Naive B cell (primary cell): ENCODE measurements around the gene SSBP4. TPM values are rescaled to one million over a fixed set of nuclear protein-coding genes. Genes with fewer than 3 reads are reported as not detected.

Experiments
- ATAC-seq, 2 donors: fragments of 150-1000 bp; cut with Tn5 transposase; 2 replicates each; pipeline ENCODE4 v1.10.0; 2021; ENCODE audit warnings: low read depth in 2 of 2, mild to moderate bottlenecking in 2 of 2, moderate library complexity in 2 of 2
- DNase-seq: peaks from one replicate; pipeline ENCODE4 v3.0.0; 2022
- H3K27ac Mint-ChIP-seq, 6 donors: one replicate each; pipeline ENCODE4 v1.8.0; 2020 to 2022; ENCODE audit warnings: mild to moderate bottlenecking in 6 of 6, mixed read lengths in 6 of 6, moderate library complexity in 5 of 6, inconsistent platforms in 2 of 6
- H3K27me3 Mint-ChIP-seq, 3 donors: one replicate each; pipeline ENCODE4 v1.8.0; 2021 to 2022; ENCODE audit warnings: mixed read lengths in 3 of 3, mild to moderate bottlenecking in 1 of 3
- H3K36me3 Mint-ChIP-seq, 2 donors: one replicate each; pipeline ENCODE4 v1.8.0; 2020 to 2022; ENCODE audit warnings: mixed read lengths in 2 of 2, inconsistent platforms in 1 of 2, mild to moderate bottlenecking in 1 of 2
- H3K4me1 Mint-ChIP-seq, 3 donors: one replicate each; pipeline ENCODE4 v1.8.0; 2020 to 2022; ENCODE audit warnings: mixed read lengths in 3 of 3, inconsistent platforms in 1 of 3, mild to moderate bottlenecking in 1 of 3, moderate library complexity in 1 of 3
- H3K4me3 Mint-ChIP-seq, 8 donors: one replicate each; pipeline ENCODE4 v1.8.0; 2020 to 2022; ENCODE audit warnings: mild to moderate bottlenecking in 8 of 8, mixed read lengths in 8 of 8, moderate library complexity in 8 of 8, inconsistent platforms in 2 of 8
- H3K9me3 Mint-ChIP-seq, 7 donors: one replicate each; pipeline ENCODE4 v1.8.0; 2020 to 2022; ENCODE audit warnings: mixed read lengths in 7 of 7, mild to moderate bottlenecking in 5 of 7, inconsistent platforms in 2 of 7, moderate library complexity in 1 of 7
- polyA plus RNA-seq, 6 donors: library from polyadenylated mRNA; unstranded; fragments of 300-500 nt; fragmentation: Illumina TruSeq; gene quantifications; one replicate each; pipeline ENCODE4 v1.2.3, GENCODE V29; 2021; ENCODE audit warnings: low read depth in 6 of 6

The SSBP4 gene
- polyA plus RNA-seq, 6 donors from 2014 or later = 54.7 to 78.0 (median 61.8) TPM

GRCh38 chr19:18426416-18426767 is 7.2 kb downstream of the SSBP4 start:
- H3K4me1 Mint-ChIP-seq = peaks cover 26 to 48% (median 35%) of the 10 kb centered on the region in 3 donors
- no peak overlapping the region for H3K4me3 Mint-ChIP-seq
- peak overlapping the region in 2 of 6 donors; percentile 7 to 51 for H3K27ac Mint-ChIP-seq
- H3K9me3 Mint-ChIP-seq = no peaks in the 10 kb centered on the region
- DNase-seq (no peak), ATAC-seq (no peak)
- no peaks in the 10 kb centered on the region for H3K36me3 Mint-ChIP-seq
- H3K27me3 Mint-ChIP-seq = no peaks in the 10 kb centered on the region

DNA sequence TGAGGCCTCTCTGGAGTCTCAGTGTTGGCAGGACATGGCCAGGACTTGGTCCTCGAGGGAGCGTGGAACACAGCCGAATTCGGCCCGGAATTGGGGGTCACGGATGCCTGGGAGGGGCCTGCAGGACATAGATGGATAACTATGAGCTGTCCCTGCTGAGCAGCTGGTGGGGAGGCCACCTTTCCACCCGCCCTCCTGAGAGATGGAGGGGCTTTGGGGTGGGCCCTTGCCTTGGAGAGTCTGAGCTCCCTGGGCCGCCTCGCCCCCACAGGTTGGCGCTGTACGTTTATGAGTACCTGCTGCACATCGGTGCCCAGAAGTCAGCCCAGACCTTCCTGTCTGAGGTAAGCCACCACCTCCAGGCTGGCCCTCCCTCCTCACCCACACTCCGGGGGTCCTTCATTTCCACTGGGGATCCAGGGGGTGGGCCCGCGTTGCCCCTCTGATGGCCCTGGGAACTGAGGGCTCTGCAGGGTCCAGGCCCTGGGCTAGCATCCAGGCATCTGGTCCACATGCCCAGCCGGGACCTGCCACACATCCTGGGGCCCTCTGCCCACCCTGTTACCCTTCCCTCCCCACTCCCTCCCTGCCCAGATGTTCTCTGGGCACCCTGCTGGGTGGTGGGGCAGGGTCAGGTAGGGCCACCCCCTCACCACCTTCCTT is 8.0 kb downstream of the SSBP4 start:
- ATAC-seq = no peak
- no peaks in the 10 kb centered on the region for H3K9me3 Mint-ChIP-seq
- DNase-seq = no peak
- peaks cover 20 to 40% (median 27%) of the 10 kb centered on the region in 3 donors for H3K4me1 Mint-ChIP-seq
- peak overlapping the region in 3 of 6 donors; percentile 22 to 86 (median 84) for H3K27ac Mint-ChIP-seq
- H3K36me3 Mint-ChIP-seq = no peaks in the 10 kb centered on the region
- peak overlapping the region in 1 of 8 donors; percentile 9 for H3K4me3 Mint-ChIP-seq
- no peaks in the 10 kb centered on the region for H3K27me3 Mint-ChIP-seq

- DNase-seq (no peak), ATAC-seq (no peak)
- H3K9me3 Mint-ChIP-seq = no peaks in the 10 kb centered on the region
- H3K4me1 Mint-ChIP-seq = peaks cover 18 to 39% (median 22%) of the 10 kb centered on the region in 3 donors
- no peaks in the 10 kb centered on the region for H3K36me3 Mint-ChIP-seq
- no peak overlapping the region for H3K4me3 Mint-ChIP-seq
- H3K27me3 Mint-ChIP-seq = no peaks in the 10 kb centered on the region
- peak overlapping the region in 2 of 6 donors; percentile 74 to 86 for H3K27ac Mint-ChIP-seq
Measured at GRCh38 chr19:18427743-18428113, 8.5 kb downstream of the SSBP4 start.

- H3K27ac Mint-ChIP-seq = peak overlapping the region in 4 of 6 donors; percentile 61 to 86 (median 75)
- DNase-seq = no peak
- peak overlapping the region in 6 of 8 donors; percentile 15 to 73 (median 66) for H3K4me3 Mint-ChIP-seq
- ATAC-seq = no peak
- no peaks in the 10 kb centered on the region for H3K27me3 Mint-ChIP-seq
- no peaks in the 10 kb centered on the region for H3K9me3 Mint-ChIP-seq
- no peaks in the 10 kb centered on the region for H3K36me3 Mint-ChIP-seq
- peaks cover 14 to 36% (median 17%) of the 10 kb centered on the region in 3 donors for H3K4me1 Mint-ChIP-seq
Measured at GRCh38 chr19:18428173-18428786, 9.1 kb downstream of the SSBP4 start.

- Mint-ChIP-seq H3K36me3 (no peaks in the 10 kb centered on the region), H3K27me3 (no peaks in the 10 kb centered on the region), H3K4me3 (peak overlapping the region; percentile 15 to 80 (median 72)), H3K9me3 (no peaks in the 10 kb centered on the region), H3K4me1 (peaks cover 14 to 35% (median 17%) of the 10 kb centered on the region in 3 donors), H3K27ac (peak overlapping the region in 5 of 6 donors; percentile 10 to 96 (median 84))
- DNase-seq (peak; percentile 92), ATAC-seq (peak; percentile 76 to 79)
Measured at GRCh38 chr19:18428787-18429674, 9.8 kb downstream of the SSBP4 start.

GRCh38 chr19:18429717-18430416 is 10.7 kb downstream of the SSBP4 start:
- Mint-ChIP-seq H3K4me1 (peaks cover 15 to 35% (median 22%) of the 10 kb centered on the region in 3 donors), H3K4me3 (peak overlapping the region; percentile 55 to 88 (median 72)), H3K27me3 (no peaks in the 10 kb centered on the region), H3K36me3 (no peaks in the 10 kb centered on the region), H3K9me3 (no peaks in the 10 kb centered on the region), H3K27ac (peak overlapping the region in 5 of 6 donors; percentile 44 to 96 (median 72))
- DNase-seq = no peak
- ATAC-seq = no peak

- DNase-seq = no peak
- no peaks in the 10 kb centered on the region for H3K36me3 Mint-ChIP-seq
- peak overlapping the region in 7 of 8 donors; percentile 35 to 82 (median 61) for H3K4me3 Mint-ChIP-seq
- no peaks in the 10 kb centered on the region for H3K9me3 Mint-ChIP-seq
- H3K27ac Mint-ChIP-seq = peak overlapping the region in 5 of 6 donors; percentile 34 to 91 (median 68)
- no peaks in the 10 kb centered on the region for H3K27me3 Mint-ChIP-seq
- no peak for ATAC-seq
- peaks cover 9 to 37% (median 22%) of the 10 kb centered on the region in 3 donors for H3K4me1 Mint-ChIP-seq
Measured at GRCh38 chr19:18430417-18431144, 11.4 kb downstream of the SSBP4 start.

DNA sequence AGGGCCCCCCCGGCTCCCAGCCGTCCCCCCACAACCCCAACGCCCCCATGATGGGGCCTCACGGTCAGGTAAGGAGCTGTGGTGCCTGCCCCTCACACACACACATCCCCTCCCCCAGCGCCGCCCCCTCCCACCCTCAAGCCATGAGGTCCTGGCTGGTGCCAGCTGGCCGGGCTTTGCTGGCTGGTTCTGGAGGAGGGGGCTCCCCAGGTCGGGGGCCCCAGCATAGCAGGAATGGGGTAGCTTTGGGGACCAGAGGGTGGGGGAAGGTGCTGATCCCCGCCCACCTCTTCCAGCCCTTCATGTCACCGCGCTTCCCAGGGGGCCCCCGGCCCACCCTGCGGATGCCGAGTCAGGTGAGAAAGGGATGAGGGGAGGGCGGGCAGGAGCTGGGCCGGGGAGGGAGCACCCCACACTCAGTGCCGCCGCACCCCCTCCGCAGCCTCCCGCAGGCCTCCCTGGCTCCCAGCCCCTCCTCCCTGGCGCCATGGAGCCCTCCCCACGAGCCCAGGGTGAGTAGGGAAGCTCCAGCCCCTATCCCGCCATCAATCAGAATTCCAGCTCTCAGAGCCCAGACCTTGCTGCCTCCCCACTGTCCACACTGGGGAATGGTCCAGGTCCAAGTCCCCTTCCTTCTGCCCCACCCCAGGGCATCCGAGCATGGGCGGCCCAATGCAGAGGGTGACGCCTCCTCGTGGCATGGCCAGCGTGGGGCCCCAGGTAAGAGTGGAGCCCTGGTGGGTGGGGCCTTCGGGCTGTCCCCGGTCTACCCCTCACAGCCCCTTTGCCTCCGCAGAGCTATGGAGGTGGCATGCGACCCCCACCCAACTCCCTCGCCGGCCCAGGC is 12.4 kb downstream of the SSBP4 start:
- ATAC-seq (no peak), DNase-seq (no peak)
- peak overlapping the region in 3 of 6 donors; percentile 27 to 82 (median 70) for H3K27ac Mint-ChIP-seq
- no peaks in the 10 kb centered on the region for H3K36me3 Mint-ChIP-seq
- peak overlapping the region in 7 of 8 donors; percentile 55 to 89 (median 65) for H3K4me3 Mint-ChIP-seq
- no peaks in the 10 kb centered on the region for H3K27me3 Mint-ChIP-seq
- peaks cover 14 to 39% (median 25%) of the 10 kb centered on the region in 3 donors for H3K4me1 Mint-ChIP-seq
- no peaks in the 10 kb centered on the region for H3K9me3 Mint-ChIP-seq

DNA sequence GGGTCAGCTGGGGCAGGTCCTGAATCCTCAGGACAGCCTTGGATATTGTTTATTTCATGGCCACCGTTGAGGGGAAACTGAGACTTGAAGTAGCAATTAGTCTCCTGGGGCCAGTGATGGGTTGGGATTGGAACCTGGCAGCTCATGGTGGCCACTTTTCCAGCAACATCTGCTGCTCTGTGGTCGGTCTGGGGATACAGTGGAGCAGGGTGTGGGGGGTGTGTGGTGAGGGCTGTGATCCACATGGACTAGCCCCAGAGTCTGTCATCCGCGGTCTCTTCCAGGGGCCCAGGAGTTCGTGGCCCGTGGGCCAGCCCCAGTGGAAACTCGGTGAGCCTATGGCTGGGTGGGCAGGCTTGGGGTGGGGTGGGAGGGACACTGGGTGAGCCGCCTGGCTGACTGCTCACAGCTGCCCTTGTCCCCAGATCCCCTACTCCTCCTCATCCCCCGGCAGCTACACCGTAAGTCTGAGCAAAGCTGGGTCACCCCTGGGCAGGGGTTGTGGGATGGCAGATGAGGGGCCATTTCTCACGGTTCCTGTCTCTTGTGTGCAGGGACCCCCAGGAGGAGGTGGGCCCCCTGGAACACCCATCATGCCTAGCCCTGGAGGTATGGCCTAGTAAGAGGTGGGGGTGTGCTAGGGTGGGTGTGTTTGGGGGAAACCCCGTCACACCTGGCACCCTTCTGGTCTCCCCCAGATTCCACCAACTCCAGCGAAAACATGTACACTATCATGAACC is 13.2 kb downstream of the SSBP4 start:
- Mint-ChIP-seq H3K9me3 (no peaks in the 10 kb centered on the region), H3K4me1 (peaks cover 14 to 39% (median 25%) of the 10 kb centered on the region in 3 donors), H3K4me3 (peak overlapping the region; percentile 68 to 89 (median 80)), H3K36me3 (no peaks in the 10 kb centered on the region), H3K27ac (peak overlapping the region in 4 of 6 donors; percentile 27 to 82 (median 50)), H3K27me3 (no peaks in the 10 kb centered on the region)
- ATAC-seq (no peak), DNase-seq (no peak)

DNA sequence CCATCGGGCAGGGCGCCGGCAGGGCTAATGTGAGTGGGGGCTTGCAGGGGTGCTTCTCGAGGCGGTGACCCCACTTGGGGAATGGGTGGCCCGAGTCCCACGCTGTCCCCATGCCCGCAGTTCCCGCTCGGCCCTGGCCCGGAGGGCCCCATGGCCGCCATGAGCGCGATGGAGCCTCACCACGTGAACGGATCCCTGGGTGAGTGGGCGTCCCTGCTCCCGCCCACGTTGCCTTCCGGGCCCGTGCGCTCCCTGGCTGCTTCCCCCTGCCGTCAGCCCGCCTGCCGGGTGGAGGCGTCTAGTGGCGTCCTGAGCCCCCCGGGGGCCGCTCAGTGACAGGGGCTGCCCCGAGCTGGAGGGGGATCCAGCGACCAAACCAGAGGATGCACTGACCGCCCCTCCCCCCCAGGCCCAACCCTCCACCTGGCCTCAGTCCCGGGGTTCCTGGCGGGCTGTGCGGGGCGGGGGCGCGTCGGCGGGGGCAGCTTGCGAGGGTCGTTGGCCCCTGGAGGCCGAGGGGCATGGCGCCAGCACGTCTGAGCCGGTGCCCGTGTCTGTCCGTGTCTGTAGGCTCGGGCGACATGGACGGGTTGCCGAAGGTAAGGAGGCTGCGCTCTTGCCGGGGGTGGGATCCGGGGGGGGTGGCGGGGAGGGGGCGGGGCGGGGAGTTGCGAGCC is 14.0 kb downstream of the SSBP4 start:
- ATAC-seq (peak; percentile 36 to 43), DNase-seq (peak; percentile 74)
- H3K27me3 Mint-ChIP-seq = no peaks in the 10 kb centered on the region
- H3K4me1 Mint-ChIP-seq = peaks cover 14 to 39% (median 25%) of the 10 kb centered on the region in 3 donors
- peak overlapping the region; percentile 66 to 88 (median 75) for H3K4me3 Mint-ChIP-seq
- H3K27ac Mint-ChIP-seq = peak overlapping the region in 3 of 6 donors; percentile 34 to 77 (median 70)
- H3K9me3 Mint-ChIP-seq = no peaks in the 10 kb centered on the region
- H3K36me3 Mint-ChIP-seq = no peaks in the 10 kb centered on the region
